Smooth muscle cell (in vitro differentiated cells): ENCODE data around the gene SLC1A4. TPM values are rescaled to one million over a fixed set of nuclear protein-coding genes. Genes with fewer than 3 reads are reported as not detected.

ENCODE experiments used
- DNase-seq: peaks from one replicate; lab custom pipeline; 2025; ENCODE audit not compliant: unreplicated experiment; lab: John Stamatoyannopoulos, UW
- H2AFZ ChIP-seq: fragments of 200-600 bp; sonication (generic); 2 replicates; pipeline ENCODE4 v1.6.0; 2016; ENCODE audit warnings: antibody characterized with exemption, low read depth, mild to moderate bottlenecking
- H3F3A ChIP-seq: fragments of 200-600 bp; sonication (generic); 2 replicates; pipeline ENCODE4 v1.6.0; 2017; ENCODE audit warnings: antibody characterized with exemption, low read depth
- H3K27ac ChIP-seq: fragments of 200-600 bp; sonication (generic); 2 replicates; pipeline ENCODE4 v1.5.1; 2016; ENCODE audit warnings: low read depth, mild to moderate bottlenecking
- H3K27me3 ChIP-seq: fragments of 200-600 bp; sonication (generic); 2 replicates; pipeline ENCODE4 v1.6.1; 2016; ENCODE audit warnings: low read depth, mild to moderate bottlenecking
- H3K36me3 ChIP-seq: fragments of 200-600 bp; sonication (generic); 2 replicates; pipeline ENCODE4 v1.5.1; 2016; ENCODE audit warnings: low read depth
- H3K4me1 ChIP-seq: fragments of 200-600 bp; sonication (generic); 2 replicates; pipeline ENCODE4 v1.5.1; 2016; ENCODE audit warnings: low read depth
- H3K4me2 ChIP-seq: fragments of 200-600 bp; sonication (generic); 2 replicates; pipeline ENCODE4 v1.6.0; 2016; ENCODE audit warnings: mild to moderate bottlenecking
- H3K4me3 ChIP-seq: fragments of 200-600 bp; sonication (generic); 2 replicates; pipeline ENCODE4 v1.5.1; 2016; ENCODE audit warnings: mild to moderate bottlenecking
- H3K79me2 ChIP-seq: fragments of 200-600 bp; sonication (generic); 2 replicates; pipeline ENCODE4 v1.6.0; 2016; ENCODE audit warnings: low read depth, mild to moderate bottlenecking
- H3K9ac ChIP-seq: fragments of 200-600 bp; sonication (generic); 2 replicates; pipeline ENCODE4 v1.6.0; 2016; ENCODE audit warnings: low read depth
- H3K9me3 ChIP-seq: fragments of 200-600 bp; sonication (generic); replicated peaks from 2 replicates; pipeline ENCODE4 v1.5.1; 2016; ENCODE audit warnings: low read depth
- H4K20me1 ChIP-seq: fragments of 200-600 bp; sonication (generic); 2 replicates; pipeline ENCODE4 v1.6.0; 2016; ENCODE audit warnings: low read depth
- CTCF ChIP-seq: fragments of 200-600 bp; sonication (generic); IDR thresholded peaks from 2 replicates; pipeline ENCODE4 v1.5.1; 2017; ENCODE audit warnings: borderline replicate concordance, mild to moderate bottlenecking, antibody characterized with exemption; ENCODE audit not compliant: insufficient read depth, poor library complexity, severe bottlenecking
- WGBS: methylation state at CpG from one replicate; pipeline ENCODE4 v1.1.7; 2016; ENCODE audit warnings: low lambda C conversion rate; 5-methylcytosine and 5-hydroxymethylcytosine counted together
- polyA plus RNA-seq: library from polyadenylated mRNA; unstranded; fragments of >200 nt; fragmentation: Nextera tagmentation; extraction: Ambion mirVana; gene quantifications from 2 replicates; pipeline ENCODE4 v1.2.1, GENCODE V29; 2016
- total RNA-seq: library from RNA; depleted of rRNA; stranded (reverse); fragments of >200 nt; gene quantifications from 2 replicates; pipeline ENCODE4 v1.2.3, GENCODE V29; 2014

SLC1A4 gene
- total and polyA plus RNA-seq, 2 experiments from 2014 or later = 14.2 to 16.9 TPM

GRCh38 chr2:65056215-65057053, 67.2 kb downstream of the SLC1A4 start, which contains the start of gene CEP68:
Gene CEP68, plus strand, starts transcription at chr2:65056416. Its CDS starts 13,029 bp downstream, at chr2:65069445.
- 1% methylated on average over 74 of the region's 99 CpGs for WGBS
- H3K27ac ChIP-seq = peak within 1 kb of the TSS; percentile 12
- peak; percentile 85 for DNase-seq
- H2AFZ ChIP-seq = peak within 1 kb of the TSS; percentile 20
- no peaks in the 10 kb centered on the region for H3K36me3 ChIP-seq
- H3K4me1 ChIP-seq = peaks cover 9% of the 10 kb centered on the region
- no peaks in the 10 kb centered on the region for H3K9me3 ChIP-seq
- peaks cover 41% of the 10 kb centered on the region for H3K79me2 ChIP-seq
- peaks cover 38% of the 10 kb centered on the region for H4K20me1 ChIP-seq
- peak within 1 kb of the TSS; percentile 75 for H3K4me3 ChIP-seq
- peak within 1 kb of the TSS; percentile 94 for H3K4me2 ChIP-seq
- no peaks in the 10 kb centered on the region for H3F3A ChIP-seq
- peak within 1 kb of the TSS; percentile 41 for H3K9ac ChIP-seq
- no peak for TF ChIP-seq CTCF
- H3K27me3 ChIP-seq = no peaks in the 10 kb centered on the region

- Histone ChIP-seq H2AFZ (no peak overlapping the region), H4K20me1 (peaks cover 43% of the 10 kb centered on the region), H3K27ac (peak overlapping the region; percentile 12), H3F3A (no peaks in the 10 kb centered on the region), H3K4me2 (peak overlapping the region; percentile 94), H3K9ac (peak overlapping the region; percentile 41), H3K9me3 (no peaks in the 10 kb centered on the region), H3K27me3 (no peaks in the 10 kb centered on the region), H3K4me1 (peaks cover 9% of the 10 kb centered on the region), H3K79me2 (peaks cover 41% of the 10 kb centered on the region), H3K4me3 (peak overlapping the region; percentile 75), H3K36me3 (no peaks in the 10 kb centered on the region)
- WGBS = 14% methylated on average over 5 of the region's 5 CpGs
- no peak for TF ChIP-seq CTCF
- no peak for DNase-seq
These were observed 67.8 kb downstream of the SLC1A4 start for GRCh38 chr2:65057054-65057375.

DNA sequence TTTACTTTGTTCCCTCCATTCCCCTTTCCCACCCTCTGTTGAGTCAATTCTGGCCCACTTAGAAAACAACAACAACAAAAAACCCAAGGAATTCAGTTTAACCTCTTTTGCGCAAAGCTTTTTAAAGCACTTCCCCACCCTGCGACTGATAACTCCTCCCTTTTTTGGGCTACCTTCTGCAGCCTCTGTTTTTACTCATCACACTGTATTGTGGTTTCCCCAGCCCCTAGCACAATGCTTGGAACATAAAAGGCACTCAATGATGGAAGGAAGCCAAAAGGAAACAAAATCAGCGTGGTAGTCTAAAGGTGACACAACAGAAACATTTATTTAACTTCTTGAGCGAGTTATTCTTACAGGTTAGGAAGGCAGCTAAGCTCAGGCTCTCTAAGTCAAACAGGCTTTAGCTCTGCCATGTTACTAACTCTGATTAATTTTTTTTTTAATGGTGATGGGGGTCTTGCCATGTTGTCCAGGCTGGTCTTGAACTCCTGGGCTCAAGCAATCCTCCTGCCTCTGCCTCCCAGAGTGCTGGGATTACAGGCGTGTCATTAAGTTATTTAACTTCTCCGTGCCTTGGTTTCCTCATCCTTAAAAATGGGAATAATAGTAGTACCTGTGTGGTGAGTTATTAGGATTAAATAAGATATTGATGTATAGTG, 68.3 kb downstream of the SLC1A4 start:
- H3K27me3 ChIP-seq = no peaks in the 10 kb centered on the region
- H3K79me2 ChIP-seq = peaks cover 41% of the 10 kb centered on the region
- H3K4me2 ChIP-seq = peak overlapping the region; percentile 94
- H3K4me1 ChIP-seq = peaks cover 9% of the 10 kb centered on the region
- H2AFZ ChIP-seq = no peak overlapping the region
- DNase-seq = no peak
- peak overlapping the region; percentile 75 for H3K4me3 ChIP-seq
- H3K9me3 ChIP-seq = no peaks in the 10 kb centered on the region
- 79% methylated on average over 6 of the region's 6 CpGs for WGBS
- no peak for TF ChIP-seq CTCF
- no peaks in the 10 kb centered on the region for H3K36me3 ChIP-seq
- peak overlapping the region; percentile 41 for H3K9ac ChIP-seq
- peaks cover 49% of the 10 kb centered on the region for H4K20me1 ChIP-seq
- H3K27ac ChIP-seq = no peak overlapping the region
- no peaks in the 10 kb centered on the region for H3F3A ChIP-seq
